Aorta (tissue), 5 donors: ENCODE results near the gene VAV3. TPM values are rescaled to one million over a fixed set of nuclear protein-coding genes. Genes with fewer than 3 reads are reported as not detected.

Experiments
- ATAC-seq: fragments of 200-7000 bp; cut with Tn5 transposase; one replicate; pipeline ENCODE4 v1.9.1; 2022; ENCODE audit warnings: moderate library complexity; ENCODE audit not compliant: low FRiP score
- DNase-seq, 2 donors: peaks; one replicate each; pipeline ENCODE4 v3.0.0-alpha.2; 2020
- H3K27ac ChIP-seq, 2 donors: one replicate each; pipeline ENCODE4 v1.5.1; 2013; ENCODE audit warnings: low read length in 2 of 2, mild to moderate bottlenecking in 2 of 2, moderate library complexity in 2 of 2, control low read depth in 1 of 2, inconsistent platforms in 1 of 2, low read depth in 1 of 2
- H3K27me3 ChIP-seq, 2 donors: one replicate each; pipeline ENCODE4 v1.6.1; 2013; ENCODE audit warnings: control low read depth in 1 of 2, low read length in 1 of 2, mild to moderate bottlenecking in 1 of 2, moderate library complexity in 1 of 2; ENCODE audit not compliant: insufficient read depth in 2 of 2, control insufficient read depth in 1 of 2
- H3K36me3 ChIP-seq, 2 donors: one replicate each; pipeline ENCODE4 v1.6.1; 2013; ENCODE audit warnings: control low read depth in 1 of 2, low read length in 1 of 2, mild to moderate bottlenecking in 1 of 2; ENCODE audit not compliant: insufficient read depth in 2 of 2, control insufficient read depth in 1 of 2
- H3K4me1 ChIP-seq, 2 donors: one replicate each; pipeline ENCODE4 v1.6.1; 2013; ENCODE audit warnings: low read length in 2 of 2, control low read depth in 1 of 2, mild to moderate bottlenecking in 1 of 2, moderate library complexity in 1 of 2; ENCODE audit not compliant: insufficient read depth in 2 of 2, control insufficient read depth in 1 of 2
- H3K4me3 ChIP-seq, 2 donors: one replicate each; pipeline ENCODE4 v1.5.1; 2013; ENCODE audit warnings: low read length in 2 of 2, control low read depth in 1 of 2, mild to moderate bottlenecking in 1 of 2
- H3K9me3 ChIP-seq: one replicate; pipeline ENCODE4 v1.6.1; 2013; ENCODE audit warnings: mild to moderate bottlenecking, low read length; ENCODE audit not compliant: control insufficient read depth
- WGBS, 2 donors: extraction: QIAGEN DNeasy Blood & Tissue Kit; methylation state at CpG; one replicate each; pipeline ENCODE4 v1.1.7; 2013; 5-methylcytosine and 5-hydroxymethylcytosine counted together
- intact Hi-C, 2 donors: fragments of 100-400 bp; cut with DNase I; formaldehyde crosslinking; loops; one replicate each; pipeline versions ENCODE4 v1.14.2 to v1.15.0; 2022
- polyA plus RNA-seq, 2 donors: library from polyadenylated mRNA; stranded (reverse); fragments of 200-250 nt; gene quantifications; one replicate each; pipeline ENCODE4 v1.2.3, GENCODE V29; 2013
- total RNA-seq, 2 donors: library from RNA; stranded (reverse); fragmentation: NEBNext Ultra II Directional; extraction: Animal tissue kit (Norgen Biotek cat#: 25700); gene quantifications; one replicate each; pipeline ENCODE4 v1.2.1, GENCODE V29; 2021
- donor health status: healthy with polysubstance abuse.
- donor health status: Bipolar disorder and iron deficiency.
- donor health status: DM: no; HTN: no; CAD: no.
- donor health status: DM: no; HTN: no; CAD: no.
- donor health status: DM: yes; HTN: yes; CAD: no.

The VAV3 gene
- total and polyA plus RNA-seq, 4 donors: 0.33 to 8.8 (median 4.7) TPM

GRCh38 chr1:107802654-107803053 lies 162.3 kb downstream of the VAV3 start:
- H3K27me3 ChIP-seq: peaks cover 0 to 1% of the 10 kb centered on the region in 2 donors
- no peaks in the 10 kb centered on the region for H3K4me1 ChIP-seq
- 92 to 96% methylated on average over 1 of the region's 1 CpG for WGBS, 2 donors
- intact Hi-C loops: no loop called here
- ATAC-seq (no peak), DNase-seq (no peak)
- peaks cover 1% of the 10 kb centered on the region for H3K9me3 ChIP-seq
- H3K27ac ChIP-seq: no peak overlapping the region
- no peak overlapping the region for H3K4me3 ChIP-seq
- no peaks in the 10 kb centered on the region for H3K36me3 ChIP-seq

GRCh38 chr1:107795994-107796393 lies 169.0 kb downstream of the VAV3 start:
- Histone ChIP-seq H3K27ac (no peak overlapping the region), H3K9me3 (peaks cover 1% of the 10 kb centered on the region), H3K36me3 (no peaks in the 10 kb centered on the region), H3K27me3 (no peaks in the 10 kb centered on the region), H3K4me3 (no peak overlapping the region), H3K4me1 (no peaks in the 10 kb centered on the region)
- DNase-seq (no peak), ATAC-seq (no peak)
- WGBS, 2 donors: 78 to 88% methylated on average over 2 of the region's 2 CpGs
- intact Hi-C loops: no loop called here

GRCh38 chr1:107795441-107795840 lies 169.5 kb downstream of the VAV3 start:
- Histone ChIP-seq H3K27ac (no peak overlapping the region), H3K9me3 (peaks cover 1% of the 10 kb centered on the region), H3K4me3 (no peak overlapping the region), H3K4me1 (no peaks in the 10 kb centered on the region), H3K27me3 (no peaks in the 10 kb centered on the region), H3K36me3 (no peaks in the 10 kb centered on the region)
- intact Hi-C loops: no loop called here
- no peak for DNase-seq
- WGBS, 2 donors: 59 to 68% methylated on average over 1 of the region's 1 CpG
- no peak for ATAC-seq

- DNase-seq (no peak), ATAC-seq (no peak)
- no peaks in the 10 kb centered on the region for H3K4me1 ChIP-seq
- no peaks in the 10 kb centered on the region for H3K27me3 ChIP-seq
- H3K27ac ChIP-seq: no peak overlapping the region
- no peak overlapping the region for H3K4me3 ChIP-seq
- intact Hi-C loops: no loop called here
- H3K9me3 ChIP-seq: peaks cover 1% of the 10 kb centered on the region
- H3K36me3 ChIP-seq: no peaks in the 10 kb centered on the region
- 49 to 67% methylated on average over 2 of the region's 2 CpGs for WGBS, 2 donors
Measured at GRCh38 chr1:107794571-107794970, 170.4 kb downstream of the VAV3 start.

DNA sequence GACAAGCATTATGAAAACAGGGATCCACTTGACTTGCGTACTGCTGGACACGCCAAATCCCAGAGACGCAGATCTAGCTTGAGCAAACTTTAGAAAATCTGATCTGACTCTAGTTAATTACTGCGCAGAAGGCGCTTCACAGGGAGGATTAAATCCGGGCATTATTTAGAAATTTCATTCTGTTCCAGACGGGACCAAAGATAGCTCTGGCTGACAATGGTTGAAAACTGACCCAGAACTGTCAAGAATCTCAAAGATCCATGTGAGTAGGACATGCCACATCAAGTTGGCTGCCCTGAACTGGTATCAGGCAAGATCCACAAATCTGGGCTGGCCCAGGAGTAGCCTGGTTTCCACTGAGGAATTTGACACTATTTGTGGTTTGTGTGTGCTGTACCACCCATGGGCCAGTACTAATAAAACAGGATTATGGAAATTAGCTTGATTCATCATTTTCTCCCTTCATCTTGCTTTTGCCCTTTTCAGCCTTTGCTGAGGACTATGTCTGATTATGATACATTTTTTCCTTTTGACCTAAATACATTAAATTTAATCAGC lies 171.0 kb downstream of the VAV3 start:
- intact Hi-C loops: no loop called here
- Histone ChIP-seq H3K4me1 (no peaks in the 10 kb centered on the region), H3K36me3 (no peaks in the 10 kb centered on the region), H3K27ac (no peak overlapping the region), H3K9me3 (peaks cover 1% of the 10 kb centered on the region), H3K27me3 (no peaks in the 10 kb centered on the region), H3K4me3 (no peak overlapping the region)
- ATAC-seq (no peak), DNase-seq (no peak)
- WGBS, 2 donors: 82 to 85% methylated on average over 7 of the region's 7 CpGs

DNA sequence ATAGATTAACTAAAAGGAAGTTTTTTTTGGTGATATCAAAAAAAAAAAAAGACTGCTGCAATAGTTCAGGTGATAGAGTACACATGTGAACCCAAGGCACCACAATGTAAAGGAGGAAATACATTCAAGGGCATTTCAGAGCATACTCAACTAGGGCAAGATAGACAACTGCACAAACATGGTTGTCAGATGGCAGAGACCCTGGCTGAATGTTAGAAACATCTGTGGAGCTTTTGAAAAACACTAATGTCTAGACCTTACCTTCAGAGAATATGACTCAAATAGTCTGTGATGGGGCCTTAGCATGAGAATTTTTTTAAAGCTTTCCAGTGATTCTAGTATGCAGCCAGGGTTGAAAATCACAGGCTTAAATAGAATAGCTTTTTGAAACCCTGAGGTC lies 173.6 kb downstream of the VAV3 start:
- H3K4me3 ChIP-seq: no peak overlapping the region
- no peaks in the 10 kb centered on the region for H3K27me3 ChIP-seq
- no peak for DNase-seq
- H3K36me3 ChIP-seq: no peaks in the 10 kb centered on the region
- no peak overlapping the region for H3K27ac ChIP-seq
- intact Hi-C loops: no loop called here
- H3K9me3 ChIP-seq: peaks cover 1% of the 10 kb centered on the region
- no peaks in the 10 kb centered on the region for H3K4me1 ChIP-seq
- ATAC-seq: no peak

DNA sequence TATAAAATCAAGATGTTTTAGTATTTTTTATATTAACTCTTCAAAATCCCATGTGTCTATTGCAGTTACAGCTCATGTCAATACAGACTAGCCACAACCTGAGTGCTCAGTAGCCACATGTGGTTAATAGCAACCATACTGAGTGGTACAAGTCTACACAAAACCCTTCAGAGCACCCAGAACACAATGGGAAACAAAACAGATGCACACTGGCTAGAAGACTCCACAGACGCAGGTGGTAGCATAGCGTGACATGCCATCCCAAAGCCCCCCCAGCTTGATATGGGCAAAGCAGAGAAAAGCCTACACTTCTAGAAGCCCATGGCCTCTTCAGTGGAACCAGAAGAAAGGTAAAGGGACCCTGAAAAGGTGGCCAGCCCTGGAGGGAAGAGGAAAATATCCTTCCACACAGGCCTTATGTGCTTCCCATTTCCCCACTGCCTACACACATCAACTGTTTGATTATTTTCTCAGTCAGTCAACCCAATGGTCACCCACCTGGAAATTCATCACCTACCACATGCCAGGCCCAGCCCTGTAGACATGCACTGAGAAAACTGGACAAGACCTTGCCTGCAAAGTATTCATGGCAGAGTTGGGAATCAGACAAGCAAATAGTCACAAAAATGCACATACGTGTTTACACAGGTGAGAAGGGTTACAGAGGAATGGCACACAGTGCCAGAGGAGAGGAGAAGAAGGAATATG lies 175.0 kb downstream of the VAV3 start:
- H3K27ac ChIP-seq: no peak overlapping the region
- ATAC-seq (no peak), DNase-seq (no peak)
- H3K4me3 ChIP-seq: no peak overlapping the region
- H3K9me3 ChIP-seq: peaks cover 1% of the 10 kb centered on the region
- no peaks in the 10 kb centered on the region for H3K4me1 ChIP-seq
- no peaks in the 10 kb centered on the region for H3K27me3 ChIP-seq
- 88 to 93% methylated on average over 3 of the region's 3 CpGs for WGBS, 2 donors
- no peaks in the 10 kb centered on the region for H3K36me3 ChIP-seq
- intact Hi-C loops: no loop called here

- 28 to 35% methylated on average over 4 of the region's 4 CpGs for WGBS, 2 donors
- H3K4me3 ChIP-seq: no peak overlapping the region
- intact Hi-C loops: no loop called here
- no peak for DNase-seq
- peaks cover 1% of the 10 kb centered on the region for H3K9me3 ChIP-seq
- H3K27me3 ChIP-seq: no peaks in the 10 kb centered on the region
- no peak overlapping the region for H3K27ac ChIP-seq
- no peak for ATAC-seq
- no peaks in the 10 kb centered on the region for H3K36me3 ChIP-seq
- H3K4me1 ChIP-seq: no peaks in the 10 kb centered on the region
Measured at GRCh38 chr1:107788206-107789202, 176.5 kb downstream of the VAV3 start.
